ENCODE measurements around the gene POMP.

POMP gene

DNA sequence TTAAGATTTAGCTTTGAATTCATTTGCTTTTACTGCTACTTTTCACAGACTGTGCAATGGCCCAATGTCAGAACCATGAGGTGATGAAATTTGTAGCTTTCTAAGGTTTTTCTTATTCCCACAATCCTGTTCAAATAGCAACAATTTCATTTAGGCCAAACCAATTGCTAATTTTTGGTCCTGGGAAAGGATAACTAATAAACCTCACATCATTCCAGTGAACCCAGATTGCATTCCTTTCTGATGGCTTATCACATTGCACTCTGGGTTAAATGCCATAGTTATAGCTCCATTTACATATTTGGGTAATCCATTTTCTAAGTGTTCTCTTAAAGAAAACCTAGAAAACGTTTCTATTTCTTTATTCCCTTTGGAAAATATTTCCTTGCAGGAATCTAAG, 22.9 kb upstream of the POMP start:
- intact Hi-C loops (cut with DNase I): loop anchor here (10.0 kb wide), 1 partner anchor 311 kb away; no protein-coding TSS in a partner anchor

DNA sequence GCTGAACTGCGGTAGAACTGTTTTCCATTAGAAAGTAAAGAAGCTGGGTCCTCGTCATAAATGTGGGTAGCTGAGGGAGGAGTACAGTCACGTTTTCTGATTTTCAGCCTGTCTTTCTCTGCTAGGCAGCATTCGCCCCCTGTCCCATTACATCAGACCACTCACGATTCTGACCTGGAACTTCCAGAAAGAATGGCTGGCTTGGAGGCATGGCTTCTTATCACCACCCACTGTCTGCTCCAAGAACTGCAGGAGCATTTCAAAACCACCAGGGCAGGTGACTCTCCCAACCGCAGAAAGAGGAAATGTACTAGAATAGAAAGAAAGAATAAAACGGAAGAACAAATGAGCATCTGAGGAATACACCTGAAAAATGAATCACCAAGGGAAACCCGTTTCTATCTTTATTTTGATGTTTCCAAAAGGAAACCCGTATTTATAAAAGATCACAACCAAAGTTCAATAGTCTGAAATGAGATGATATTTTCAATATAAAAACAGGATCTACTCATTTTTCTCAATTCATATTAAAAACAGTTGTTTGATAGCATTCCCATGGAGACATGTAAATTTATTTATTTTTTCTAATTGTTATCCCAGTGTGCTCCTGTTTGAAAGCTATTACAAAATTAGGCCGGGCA, 22.1 kb upstream of the POMP start:
- peak in 41 of 42 donors; percentile 18 to 82 (median 54) for DNase-seq
- intact Hi-C loops (cut with DNase I): loop anchor here (10.0 kb wide), 1 partner anchor 312 kb away; no protein-coding TSS in a partner anchor

More for the DNA sequence above, 22.9 kb upstream of the POMP start:
- DNase-seq: no peak

DNA sequence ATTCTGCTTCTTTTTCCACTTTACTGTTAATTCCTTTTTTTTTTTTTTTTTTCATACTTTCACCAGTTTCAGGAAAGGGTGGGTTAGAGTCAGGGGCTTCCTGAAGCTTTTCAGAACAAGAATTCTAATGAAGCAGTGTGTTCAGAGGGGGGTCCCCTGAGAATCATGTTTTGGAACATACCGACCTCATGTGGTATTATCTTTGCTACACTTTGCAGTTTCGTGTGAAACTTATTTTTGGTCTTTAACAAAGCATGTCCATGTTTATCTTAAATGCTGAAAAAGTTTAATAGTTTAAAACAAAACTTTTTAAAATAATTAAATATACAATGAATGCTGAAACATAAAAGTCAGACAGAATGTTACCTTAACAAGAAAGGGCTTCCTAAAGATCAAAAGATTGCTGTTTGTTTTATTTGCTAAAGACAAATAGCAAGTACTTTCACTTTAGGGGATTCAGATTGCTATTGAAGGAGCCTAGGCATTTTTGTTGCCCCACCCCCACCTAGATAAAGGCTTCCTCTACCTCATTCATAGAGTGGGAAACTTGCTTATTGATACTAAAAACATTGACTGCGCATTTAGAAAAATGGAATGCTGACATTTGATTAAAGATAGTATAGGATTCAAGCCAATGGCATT, 21.1 kb upstream of the POMP start:
- intact Hi-C loops (cut with DNase I): loop anchor here (10.0 kb wide), 1 partner anchor 313 kb away; no protein-coding TSS in a partner anchor
- DNase-seq: no peak

DNA sequence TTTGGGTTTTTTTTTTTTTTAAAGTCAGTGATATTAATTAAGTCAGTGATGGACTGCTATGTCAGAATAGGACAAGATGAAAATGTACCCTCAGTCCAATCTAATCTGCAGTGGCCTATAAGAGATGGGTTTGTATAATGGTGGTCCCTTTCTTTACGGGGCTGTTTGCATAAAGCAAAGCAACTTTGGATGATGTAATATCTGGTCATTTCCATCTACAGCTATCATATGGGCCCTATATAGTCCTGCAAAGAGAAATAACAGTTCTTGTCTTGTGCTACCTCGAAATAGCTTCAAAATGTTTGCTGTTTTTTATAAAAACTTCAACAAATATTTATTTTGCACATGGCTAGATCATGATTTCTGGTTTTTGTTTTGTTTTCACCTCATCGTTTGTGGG, 20.2 kb upstream of the POMP start:
- no peak for DNase-seq
- intact Hi-C loops (cut with DNase I): loop anchor here (10.0 kb wide), 1 partner anchor 314 kb away; no protein-coding TSS in a partner anchor

DNA sequence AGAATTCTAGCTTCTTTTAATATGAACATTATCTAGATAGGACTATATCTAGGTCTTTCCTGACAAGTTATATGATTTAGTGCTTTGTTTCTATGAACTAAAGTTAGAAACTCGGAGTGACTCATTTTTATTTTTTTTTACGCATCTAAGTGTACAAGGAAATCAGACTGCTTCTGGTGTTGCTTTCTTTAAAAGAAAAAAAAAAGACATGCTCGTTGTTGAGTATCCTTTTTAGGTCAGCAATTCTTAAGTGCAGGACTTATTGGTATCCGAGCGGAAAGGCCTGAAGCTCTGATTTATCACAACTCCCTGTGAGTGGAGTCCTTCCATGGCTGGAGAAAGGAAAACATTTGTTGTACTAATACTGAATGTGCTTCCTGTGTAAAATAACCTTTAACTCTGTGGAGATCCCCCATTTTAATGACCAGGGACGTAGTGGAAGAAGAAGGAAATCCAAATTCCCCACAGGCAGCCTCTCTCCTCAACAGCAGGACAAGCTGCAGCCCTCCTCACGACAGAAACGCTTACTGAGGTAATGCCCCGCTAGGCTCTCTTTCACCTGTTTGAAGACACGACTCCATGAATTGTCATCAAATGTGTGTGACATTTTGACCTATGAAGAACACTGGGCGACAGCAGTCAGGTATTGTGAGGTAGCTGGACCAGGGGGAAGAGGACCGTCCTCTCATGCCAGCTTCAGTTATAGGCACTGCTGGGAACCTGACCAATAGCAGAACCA, 17.9 kb upstream of the POMP start:
- DNase-seq: no peak
- intact Hi-C loops (cut with DNase I): no loop called here

DNA sequence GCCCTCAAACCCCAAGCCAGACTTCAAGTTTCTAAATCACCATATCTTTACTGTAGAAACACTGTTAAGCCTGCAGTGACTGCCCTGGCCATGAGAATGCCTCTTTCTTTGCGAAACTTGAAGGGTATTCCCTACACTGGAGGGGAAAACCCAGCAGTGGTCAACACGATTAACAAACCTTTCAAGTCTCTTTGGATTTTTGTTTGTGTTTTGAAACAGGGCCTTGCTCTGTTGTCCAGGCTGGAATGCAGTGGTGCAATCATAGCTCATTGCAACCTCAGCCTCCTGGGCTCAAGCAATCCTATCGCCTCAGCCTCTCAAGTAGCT, 17.4 kb upstream of the POMP start:
- DNase-seq: no peak
- intact Hi-C loops (cut with DNase I): no loop called here

DNA sequence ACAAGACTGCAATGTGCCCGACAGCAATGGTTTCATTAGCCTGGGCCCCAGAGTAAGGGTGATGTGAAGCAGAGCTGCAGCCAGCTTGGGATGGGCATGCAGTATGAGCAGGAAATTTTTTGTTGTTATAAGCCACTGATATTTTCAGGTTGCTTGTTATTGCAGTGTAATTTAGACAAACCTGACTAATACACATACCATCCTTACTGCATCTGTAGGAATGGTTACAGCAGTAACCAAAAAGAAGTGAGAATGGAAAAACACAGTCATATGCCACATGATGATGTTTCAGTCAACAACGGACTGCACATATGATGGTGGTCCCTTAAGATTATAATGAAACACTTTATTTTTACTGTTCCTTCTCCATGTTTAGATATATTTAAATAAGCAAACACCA, 8.6 kb upstream of the POMP start:
- intact Hi-C loops (cut with DNase I): no loop called here
- DNase-seq: no peak

DNA sequence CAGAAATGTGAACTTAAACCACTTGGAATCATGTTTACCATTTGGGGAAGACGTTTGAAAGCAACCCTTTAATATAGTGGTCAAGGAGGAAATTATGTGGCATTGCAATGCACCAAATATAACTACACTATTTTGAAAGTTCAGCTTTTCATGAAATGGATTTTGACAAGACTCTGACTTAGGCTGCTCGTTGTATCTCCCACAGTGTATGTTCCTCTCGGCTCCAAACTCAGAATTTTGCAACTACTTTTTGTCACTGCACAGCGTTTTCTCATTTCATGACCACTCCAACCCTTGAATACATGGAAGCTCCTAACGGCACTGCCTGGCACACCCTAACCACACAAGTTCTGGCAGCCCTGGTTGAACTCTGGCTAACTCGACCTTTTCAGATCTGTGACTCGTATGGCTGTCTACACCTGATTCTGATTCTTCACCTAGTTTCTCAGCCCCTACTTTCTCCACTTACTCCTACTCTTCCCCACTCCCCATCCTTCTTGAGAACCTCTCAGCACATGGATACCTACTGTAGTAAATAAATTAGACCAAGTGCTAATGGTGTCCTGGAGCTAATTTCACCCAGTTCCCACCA, 7.0 kb upstream of the POMP start:
- DNase-seq: no peak
- intact Hi-C loops (cut with DNase I): no loop called here

DNA sequence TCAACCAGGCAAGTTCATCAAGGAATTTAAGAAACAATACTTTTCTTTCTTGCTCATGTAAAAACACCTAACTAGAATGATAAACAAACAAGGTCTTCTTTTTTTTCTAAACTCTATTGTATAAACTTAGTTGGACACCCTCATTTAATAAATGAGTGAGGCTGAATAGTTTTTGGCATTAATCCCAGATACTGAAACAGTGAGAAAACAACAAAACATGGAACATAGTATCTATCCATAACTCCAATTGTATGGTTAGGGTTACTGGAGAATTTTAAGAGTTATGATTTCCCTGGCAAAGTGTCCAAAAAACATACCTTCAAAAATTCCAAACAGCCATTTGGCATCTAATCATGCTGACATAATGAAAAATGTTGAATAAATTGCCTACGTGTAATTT, 5.8 kb upstream of the POMP start:
- intact Hi-C loops (cut with DNase I): no loop called here
- no peak for DNase-seq

DNA sequence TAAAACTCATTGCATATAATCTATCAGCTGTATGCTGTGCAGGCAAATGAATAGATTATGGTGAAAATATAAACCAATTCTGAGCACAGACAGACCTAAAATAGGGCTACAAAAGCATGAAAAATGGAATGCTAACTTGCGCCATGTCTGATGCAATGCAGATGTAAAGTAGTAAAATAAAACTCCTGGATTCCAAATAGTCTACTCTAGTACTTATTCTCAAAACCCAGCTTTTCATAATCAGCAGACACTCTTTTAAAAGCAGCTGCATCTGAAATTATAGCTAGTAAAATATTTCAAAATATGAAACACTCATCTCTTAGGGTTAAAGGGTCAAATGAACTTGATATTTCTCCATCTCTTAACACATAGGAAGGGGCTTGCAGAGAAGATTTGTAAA, 4.7 kb upstream of the POMP start:
- no peak for DNase-seq
- intact Hi-C loops (cut with DNase I): no loop called here

DNA sequence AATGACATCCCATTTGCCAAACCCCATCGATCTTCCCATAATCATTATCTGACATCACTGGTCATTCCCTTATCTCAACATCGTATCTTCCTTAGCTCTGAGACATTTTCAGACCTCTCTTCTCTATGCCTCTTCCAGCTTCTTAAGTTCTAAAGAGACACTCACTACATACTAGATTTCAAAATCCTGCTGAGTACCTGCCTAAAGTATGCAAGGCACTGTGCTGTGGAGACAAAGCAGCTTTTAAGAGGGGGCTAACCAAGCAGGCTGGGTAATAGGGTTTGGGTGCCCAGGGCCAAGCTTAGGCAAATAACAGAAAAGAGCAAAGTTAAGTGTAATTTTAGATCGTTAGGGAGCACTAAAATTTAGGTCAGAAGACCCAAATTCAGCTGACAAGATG, 3.4 kb upstream of the POMP start:
- no peak for DNase-seq
- intact Hi-C loops (cut with DNase I): no loop called here

DNA sequence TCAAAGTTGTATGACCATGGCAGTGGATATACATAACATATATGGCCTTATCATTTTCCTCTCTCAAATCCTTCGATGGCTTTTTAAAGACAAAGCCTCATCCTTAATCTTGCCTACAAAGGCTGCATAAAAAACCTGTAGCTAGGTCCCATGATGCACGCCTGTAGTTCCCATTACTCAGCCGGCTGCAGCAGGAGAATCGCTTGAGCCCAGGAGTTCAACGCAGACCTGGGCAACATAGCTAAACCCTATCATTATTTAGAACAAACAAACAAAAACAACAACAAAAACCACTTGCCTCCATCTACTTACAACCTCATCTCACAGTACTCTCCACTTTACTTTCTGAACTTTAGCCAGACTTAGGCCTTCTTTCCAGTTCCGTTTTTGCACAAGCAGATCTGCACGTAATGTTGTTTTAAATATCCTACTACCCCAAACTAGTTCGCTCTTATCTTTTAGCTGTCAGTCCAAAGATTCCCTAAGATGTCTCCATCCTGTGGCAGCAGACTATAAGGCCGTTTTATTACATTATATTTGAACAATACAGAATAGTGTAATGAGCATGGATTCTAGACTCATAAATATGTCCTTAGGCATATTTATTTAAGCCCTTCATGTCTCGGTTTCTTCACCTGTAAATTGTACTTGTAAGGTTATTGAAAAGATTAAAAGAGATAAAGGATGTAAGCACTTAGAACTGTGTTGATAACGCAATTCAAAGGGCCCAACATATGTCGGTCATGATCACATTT, 969 bp upstream of the POMP start:
- intact Hi-C loops (cut with DNase I): no loop called here
- no peak for DNase-seq

DNA sequence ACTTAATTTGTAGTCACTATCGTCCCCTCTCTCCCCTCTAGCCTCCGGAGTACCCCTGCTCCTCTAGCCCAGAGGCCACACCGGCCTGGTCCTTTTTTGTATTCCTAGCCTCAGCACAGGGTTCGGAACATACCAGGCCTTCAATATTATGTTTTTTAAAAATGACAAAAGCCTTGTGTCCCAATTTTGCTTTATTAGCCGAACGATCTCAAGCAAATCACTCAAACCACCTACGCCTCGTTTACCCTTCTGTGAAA, 463 bp upstream of the POMP start:
- intact Hi-C loops (cut with DNase I): no loop called here
- DNase-seq: peak in 2 of 42 donors; percentile 5 to 22

DNA sequence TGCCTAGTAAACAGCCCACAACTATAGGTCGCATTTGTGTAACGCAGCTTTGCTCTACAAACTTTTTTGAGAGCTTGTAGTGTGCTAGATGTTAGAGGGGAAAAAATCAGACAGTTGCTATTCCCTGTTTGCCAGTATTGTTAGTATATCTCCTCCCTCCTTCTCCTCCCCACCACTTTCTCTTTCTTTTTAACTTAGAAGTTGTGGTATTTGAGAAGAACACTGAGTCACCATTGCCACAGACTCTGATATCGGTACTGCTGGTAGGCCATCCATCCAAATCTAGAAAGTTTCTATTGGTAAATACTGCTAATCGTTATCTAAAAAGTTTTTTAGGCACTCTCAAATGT, 666 bp downstream of the POMP start:
- intact Hi-C loops (cut with DNase I): no loop called here
- DNase-seq: no peak

DNA sequence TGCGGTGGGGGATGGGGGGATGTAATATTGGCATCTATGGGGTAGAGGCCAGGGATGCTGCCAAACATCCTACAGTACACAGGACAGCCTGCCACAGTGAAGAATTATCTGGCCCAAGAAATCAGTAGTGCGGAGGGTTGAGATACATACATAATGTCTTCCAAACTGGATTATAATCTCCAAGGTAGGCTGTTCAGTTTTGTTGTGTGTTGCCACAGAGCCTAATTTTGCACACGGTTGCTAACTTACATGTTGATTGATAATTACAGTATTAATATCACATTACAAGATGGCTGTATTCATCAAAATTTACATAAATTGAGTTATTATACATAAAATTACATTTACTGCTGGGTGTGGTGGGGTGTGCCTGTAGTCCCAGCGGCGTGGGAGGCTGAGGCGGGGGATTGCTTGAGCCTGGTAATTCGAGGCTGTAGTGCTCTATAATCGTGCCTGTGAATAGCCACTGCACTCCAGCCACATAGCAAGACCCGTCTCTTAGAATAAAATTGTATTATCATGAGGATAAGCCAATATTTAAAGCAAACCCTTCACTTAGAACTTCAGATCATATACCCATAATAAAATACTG, 8.1 kb downstream of the POMP start:
- intact Hi-C loops (cut with DNase I): loop anchor here (10.0 kb wide), 1 partner anchor 48 kb away; the partner anchor contains the start of gene SLC46A3
- no peak for DNase-seq

DNA sequence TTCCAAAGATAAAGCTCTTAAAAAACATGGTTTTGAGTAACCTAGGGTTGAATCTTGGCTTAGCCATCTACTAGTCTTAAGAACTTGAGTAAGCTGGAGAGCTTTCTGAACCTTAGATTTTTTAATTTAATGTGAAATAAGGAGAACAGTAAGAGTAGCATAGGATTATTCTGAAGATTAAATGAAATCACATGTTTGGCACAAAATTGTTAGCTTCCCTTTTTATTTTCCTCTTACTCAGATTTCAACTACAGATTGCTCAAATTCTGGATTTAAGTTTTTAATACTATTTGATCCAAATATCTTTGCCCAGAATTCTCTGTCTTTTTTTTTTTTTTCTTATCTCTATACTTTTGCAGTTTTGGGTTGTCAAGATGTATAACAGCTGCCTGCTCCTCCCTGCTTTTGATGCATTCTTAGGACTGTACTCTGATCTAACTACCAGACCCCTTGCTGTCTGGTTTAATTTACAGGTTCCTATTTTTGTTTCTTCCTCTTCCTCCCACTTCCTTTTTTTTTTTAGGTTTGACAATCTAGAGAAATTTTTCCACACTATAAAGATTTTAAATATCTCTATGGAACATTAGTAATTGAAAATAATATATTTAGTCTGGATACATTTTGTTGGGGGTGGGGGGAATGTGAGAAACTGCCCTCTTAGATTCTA, 12.3 kb downstream of the POMP start:
- intact Hi-C loops (cut with DNase I): no loop called here
- DNase-seq: no peak

DNA sequence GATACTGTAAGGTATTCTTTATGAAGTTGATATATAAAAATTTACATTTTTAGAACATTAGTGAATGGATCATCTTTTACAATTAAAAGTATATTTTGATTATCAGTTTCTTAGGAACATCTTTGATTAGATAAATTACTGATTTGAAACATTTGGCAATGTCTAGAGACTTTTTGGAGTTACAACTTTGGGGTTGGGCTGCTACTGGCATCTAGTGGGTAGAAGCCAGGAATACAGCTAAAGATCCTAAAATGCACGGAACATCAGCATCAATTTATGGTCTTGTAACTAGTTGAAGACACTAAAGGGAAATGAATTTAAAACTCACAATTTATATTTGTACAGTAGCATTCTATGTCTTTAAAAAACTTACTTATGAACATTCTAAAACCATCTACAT, 19.9 kb downstream of the POMP start:
- no peak for DNase-seq
- intact Hi-C loops (cut with DNase I): no loop called here

DNA sequence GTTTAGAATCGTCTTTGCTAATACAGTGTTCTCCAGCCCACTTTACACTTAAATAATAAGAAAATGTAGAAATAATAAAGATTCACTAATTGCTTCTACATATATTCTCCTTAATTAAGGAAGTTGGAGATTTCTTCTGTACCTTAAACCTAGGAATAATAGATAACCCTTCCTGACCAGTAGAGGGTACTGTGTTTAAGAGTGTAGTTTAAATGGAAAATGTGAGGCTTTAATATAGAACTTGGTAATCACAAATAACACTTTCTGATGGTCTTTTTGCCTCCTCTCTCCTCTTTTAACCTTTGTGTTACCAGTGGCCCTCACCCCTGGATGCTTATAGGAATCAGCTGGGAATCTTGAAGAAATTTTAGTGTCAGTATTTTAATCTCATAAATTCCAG, 20.7 kb downstream of the POMP start:
- DNase-seq: no peak
- intact Hi-C loops (cut with DNase I): no loop called here

DNA sequence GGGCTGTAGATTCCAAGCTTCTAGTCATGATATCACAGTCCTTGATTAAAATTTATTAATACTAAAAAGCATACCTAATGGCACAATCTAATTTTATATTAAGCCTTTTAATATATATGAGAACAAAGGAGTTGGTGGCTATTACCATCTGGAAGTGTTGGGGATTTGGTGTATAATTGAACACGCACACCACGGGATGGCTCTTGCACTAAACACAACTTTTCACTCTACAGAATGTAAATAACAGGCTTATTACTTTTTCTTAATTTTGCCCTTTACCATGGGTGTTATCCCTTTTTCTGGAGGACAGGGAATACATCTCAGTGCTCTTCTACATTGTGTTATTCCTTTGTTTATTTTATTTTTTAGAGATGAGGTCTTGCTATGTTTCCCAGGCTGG, 21.6 kb downstream of the POMP start:
- intact Hi-C loops (cut with DNase I): no loop called here
- no peak for DNase-seq
